GM19397 (cell line): ENCODE data around the gene HPSE2.

Experiments
- ATAC-seq: cut with Tn5 transposase; IDR thresholded peaks from one replicate; pipeline ENCODE4 v1.9.1; 2021; ENCODE audit warnings: mild to moderate bottlenecking, moderate library complexity; ENCODE audit not compliant: unreplicated experiment

The HPSE2 gene

DNA sequence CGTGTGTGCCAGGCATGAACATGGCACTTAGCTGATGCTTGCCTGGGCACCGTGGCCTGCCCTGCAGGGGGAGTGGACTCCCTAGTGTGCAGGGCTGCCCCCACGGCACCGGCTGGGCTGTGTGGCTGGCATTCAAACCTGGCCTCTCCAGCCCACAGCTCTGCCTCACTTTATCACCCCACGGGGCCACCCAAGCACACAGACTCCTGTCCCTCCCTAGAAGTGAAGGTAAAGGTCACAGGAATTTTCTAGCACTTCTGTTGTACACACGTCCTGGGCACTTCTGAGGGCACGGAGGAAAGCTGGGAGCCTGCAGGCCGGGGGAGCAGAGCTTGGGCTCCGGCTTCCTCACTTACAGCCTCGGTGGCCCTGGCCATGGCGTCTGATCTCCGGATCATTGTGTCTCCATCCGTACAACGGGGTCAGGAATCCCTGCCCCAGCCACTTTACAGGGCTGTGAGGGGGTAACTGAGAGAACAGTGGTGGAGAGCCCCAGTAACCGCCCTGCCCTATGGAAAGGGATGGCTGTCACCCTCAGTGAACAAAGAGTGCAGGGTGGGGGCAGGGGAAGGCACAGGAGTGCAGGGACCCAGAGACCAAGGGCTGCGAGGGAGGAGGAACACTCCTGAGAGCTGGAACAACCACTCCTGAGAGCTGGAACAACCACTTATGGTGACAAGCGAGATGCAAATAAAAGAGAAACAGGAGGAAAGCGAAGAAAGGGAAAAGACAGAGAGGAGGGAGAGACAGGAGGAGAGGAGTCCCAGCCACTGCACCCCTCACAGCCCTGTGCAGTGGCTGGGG is 816.8 kb downstream of the HPSE2 start:
- ATAC-seq: no peak

DNA sequence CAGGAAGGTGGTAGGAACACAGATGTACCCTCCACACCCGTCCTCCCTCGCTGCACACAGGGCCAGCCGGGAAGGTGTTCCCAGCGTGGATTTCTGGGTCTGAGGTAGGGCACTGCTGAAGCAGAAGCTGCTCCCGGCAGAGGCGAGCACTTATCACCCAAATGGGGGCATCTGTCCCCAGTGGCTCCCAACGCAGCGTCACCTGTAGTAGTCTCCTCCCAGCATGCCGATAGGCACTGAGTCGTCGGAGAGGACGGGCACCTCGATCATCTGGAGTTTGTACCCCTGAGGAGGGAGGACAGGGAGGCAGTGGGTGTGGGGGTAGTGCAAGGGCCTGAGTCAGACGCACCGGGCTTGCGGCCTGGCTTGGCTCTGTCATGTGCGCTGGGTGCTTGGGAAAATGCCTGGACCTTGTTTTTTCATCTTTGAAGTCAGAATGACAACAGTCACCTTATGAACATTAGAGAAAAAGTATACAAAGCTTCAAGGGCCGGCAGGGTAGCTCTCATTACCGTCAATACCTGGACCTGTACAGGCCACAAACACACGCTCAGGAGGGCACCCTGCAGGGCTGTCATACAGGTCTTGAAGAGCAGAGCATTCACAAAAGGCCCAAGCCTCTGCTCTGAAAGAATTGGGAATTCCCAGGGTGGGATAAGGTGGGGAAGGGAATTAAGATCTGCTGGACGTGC is 817.5 kb downstream of the HPSE2 start:
- ATAC-seq: no peak

- ATAC-seq: no peak
These were observed 818.1 kb downstream of the HPSE2 start for GRCh38 chr10:98417481-98417959.

DNA sequence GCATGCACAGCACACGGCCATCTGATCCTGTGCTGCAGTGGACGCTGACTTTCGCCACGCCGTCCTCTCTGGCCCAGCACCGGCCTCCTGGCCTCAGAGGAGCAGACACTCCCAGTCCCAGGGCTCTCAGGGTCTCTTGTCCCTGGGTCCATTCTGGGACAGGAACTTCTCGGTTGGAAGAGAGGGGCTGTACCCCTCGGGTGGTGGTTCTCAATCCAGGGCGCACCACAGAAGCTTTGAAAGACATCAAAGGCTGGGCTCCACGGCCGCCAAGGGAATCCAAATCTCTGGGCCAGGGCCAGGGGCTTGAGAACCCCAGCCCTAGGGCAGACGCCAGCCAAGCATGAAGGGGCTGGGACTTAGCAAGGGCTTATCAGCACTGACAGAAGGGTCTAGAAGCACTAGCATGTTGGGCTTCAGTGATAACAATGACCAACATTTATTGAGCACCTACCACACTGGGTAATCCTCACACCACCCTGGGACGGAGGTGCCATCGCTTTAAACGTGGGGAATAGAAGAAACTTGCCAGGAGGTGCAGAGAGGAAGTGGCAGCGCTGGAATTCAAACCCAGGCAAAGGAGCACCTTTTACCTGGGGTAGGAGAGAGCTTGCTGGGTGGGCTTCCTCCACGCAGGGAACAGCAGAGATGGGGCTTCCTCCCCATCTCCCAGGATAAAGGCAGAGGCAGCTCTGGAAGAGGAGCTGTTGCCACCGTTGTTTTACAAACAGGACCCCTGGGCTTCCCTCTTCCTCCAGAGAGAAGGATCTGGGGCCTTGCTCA is 818.9 kb downstream of the HPSE2 start:
- no peak for ATAC-seq

DNA sequence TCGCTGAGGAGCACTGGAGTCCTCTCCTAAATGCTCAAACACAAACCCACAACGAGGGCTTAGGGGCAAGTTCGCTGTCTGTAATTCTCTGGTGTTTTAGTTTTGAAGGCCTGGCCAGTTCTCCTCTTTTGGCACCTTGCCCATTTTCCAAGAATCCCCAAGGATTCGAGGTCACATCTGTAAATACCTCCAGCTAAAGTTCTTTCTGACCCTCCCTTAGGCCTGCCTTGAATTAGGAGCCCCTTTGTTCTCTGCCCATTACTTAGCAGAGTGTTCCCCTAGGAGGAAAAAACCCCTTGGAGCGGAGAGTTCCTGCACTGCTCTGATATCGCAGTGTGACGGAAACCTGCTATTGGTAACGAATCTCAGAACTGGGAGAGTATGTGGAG is 819.9 kb downstream of the HPSE2 start:
- no peak for ATAC-seq

DNA sequence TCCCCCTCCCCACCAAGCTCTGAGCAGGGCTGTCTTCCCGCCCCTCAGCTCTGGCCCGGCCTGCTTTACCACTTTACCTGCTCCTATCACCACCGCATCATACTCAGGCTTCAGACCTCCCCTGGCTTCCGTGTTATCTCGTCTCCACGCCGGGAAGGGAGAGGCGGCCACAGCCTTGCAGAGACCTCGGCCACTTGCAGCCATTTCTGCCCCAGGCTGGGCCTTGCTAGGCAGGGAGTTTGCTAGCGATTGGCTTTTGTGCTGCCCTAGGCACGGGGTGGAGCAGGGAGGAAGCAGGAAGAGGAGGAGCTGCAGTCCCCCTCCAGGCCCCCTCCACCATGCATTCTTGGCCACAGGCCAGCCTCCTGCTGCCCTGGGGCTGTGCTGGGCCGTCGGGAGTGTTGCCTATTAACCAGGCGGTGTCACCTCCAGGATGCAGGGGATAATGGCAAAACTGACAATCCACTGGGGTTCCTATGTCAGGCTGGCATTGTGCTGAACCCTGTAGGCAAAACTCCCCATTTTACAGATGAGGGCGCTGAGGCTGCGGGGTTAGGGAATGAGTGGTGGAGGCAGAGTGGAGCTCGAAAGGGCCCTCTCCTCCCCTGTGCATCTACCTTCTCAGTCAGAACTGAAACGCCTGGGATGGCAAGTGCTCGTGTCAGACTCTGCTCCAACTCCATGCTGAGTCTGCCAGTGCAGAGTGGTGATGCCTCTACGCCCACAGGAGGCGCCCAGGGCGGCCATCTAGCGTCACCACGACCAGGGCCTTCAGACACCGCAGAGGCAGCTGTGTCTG is 820.5 kb downstream of the HPSE2 start, which contains the start of gene PYROXD2:
TSS of gene PYROXD2 (minus strand) at position 251 of the 799 bp plus-strand sequence. CDS start at position 204, 47 bp downstream.
- no peak for ATAC-seq

- no peak for ATAC-seq
These were observed 821.1 kb downstream of the HPSE2 start for GRCh38 chr10:98414578-98414931.

DNA sequence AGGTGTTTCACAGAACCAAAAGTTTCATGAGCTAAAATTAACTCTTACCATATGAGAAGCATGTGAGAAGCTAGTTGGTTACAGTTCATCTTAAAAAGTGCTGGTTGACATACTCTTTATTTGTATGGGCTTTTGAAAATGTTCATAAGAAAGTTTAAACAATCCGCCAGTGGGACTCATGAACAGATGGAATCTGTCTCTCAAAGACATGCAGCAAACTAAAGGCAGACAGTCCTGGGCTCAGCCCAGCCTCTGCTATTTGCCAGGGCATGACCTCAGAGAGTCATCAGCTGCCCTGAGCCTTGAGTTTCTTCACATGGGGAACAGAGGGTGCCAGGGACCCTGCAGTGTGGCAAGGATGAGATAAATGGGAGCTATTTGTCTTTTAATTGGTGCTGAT is 823.9 kb downstream of the HPSE2 start:
- ATAC-seq: no peak

DNA sequence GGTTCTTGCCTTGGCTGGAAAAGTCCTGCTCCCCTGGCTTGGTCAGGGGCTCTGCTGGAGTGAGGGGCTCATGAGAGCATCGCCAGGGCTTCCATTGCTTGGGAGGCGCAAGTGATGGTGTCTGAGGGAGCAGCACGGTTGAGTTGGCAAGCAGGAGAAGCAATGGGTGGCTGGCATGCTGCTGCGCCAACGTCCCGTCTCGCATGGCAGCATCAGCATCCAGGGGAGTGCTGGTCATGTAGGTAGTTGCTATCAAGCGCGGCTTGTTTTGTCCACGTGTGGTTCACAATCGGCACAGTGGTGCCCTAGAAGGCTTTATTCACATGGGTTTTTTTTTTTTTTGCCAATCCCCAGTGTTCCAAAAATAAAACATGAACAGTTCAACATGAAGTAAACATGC is 824.5 kb downstream of the HPSE2 start:
- ATAC-seq: no peak

- ATAC-seq: no peak
These were observed 824.9 kb downstream of the HPSE2 start for GRCh38 chr10:98410759-98411158.

DNA sequence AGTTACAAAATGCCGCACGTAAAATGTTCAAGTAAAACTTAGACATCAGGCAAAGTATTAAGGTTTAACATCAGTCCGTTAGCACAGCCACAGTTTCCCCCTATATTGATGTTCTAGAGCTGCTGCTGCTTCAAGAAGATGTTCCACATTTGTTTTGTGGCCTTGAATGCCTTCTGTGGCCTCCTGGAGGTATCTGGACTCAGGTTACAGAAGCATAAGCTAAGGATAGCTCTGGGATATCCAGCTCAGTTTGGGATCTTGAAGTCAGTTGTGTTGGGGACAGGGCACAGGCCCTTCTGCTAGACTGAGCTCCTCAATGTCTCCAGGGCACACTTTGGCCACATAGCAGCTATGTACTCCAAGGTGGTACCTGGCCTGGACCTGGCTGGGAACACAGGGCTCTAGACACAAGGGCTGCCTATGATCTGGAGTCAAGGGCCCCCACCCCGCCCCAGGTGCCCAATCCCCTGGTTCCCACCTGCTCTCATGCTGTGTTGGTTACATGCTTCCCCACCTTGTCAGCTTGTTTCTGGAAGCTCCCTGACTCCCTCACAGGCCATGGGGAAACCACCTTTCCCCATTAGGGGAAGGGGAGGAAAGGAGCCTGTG is 825.4 kb downstream of the HPSE2 start:
- ATAC-seq: no peak

GRCh38 chr10:98408799-98409198 is 826.9 kb downstream of the HPSE2 start:
- ATAC-seq: no peak

DNA sequence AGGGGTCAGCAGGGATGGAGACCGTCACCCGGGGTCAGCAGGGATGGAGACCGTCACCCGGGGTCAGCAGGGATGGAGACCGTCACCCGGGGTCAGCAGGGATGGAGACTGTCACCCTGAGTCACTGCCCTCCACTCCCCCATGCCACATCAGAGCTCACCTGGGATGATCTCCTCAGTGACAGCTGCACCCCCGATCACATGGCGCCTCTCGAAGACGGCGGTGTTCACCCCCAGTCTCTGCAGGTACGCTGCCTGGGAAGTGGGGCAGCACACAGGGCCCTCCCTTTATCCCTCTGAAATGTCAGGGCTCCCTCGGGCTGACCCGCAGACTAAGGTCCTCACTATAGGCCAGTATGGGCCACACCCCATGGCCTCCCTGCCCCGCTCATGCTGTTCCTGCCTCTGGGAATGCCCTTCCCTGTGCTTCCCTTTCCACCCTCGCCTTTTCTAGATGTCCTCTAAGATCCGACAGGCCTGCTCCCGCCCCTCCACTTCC is 827.9 kb downstream of the HPSE2 start:
- no peak for ATAC-seq
